ENCODE measurements around the gene ACOT7. TPM values are rescaled to one million over a fixed set of nuclear protein-coding genes. Genes with fewer than 3 reads are reported as not detected.

ACOT7 gene
- total RNA-seq, 1 donor from 2014 or later, result 8.6 TPM

DNA sequence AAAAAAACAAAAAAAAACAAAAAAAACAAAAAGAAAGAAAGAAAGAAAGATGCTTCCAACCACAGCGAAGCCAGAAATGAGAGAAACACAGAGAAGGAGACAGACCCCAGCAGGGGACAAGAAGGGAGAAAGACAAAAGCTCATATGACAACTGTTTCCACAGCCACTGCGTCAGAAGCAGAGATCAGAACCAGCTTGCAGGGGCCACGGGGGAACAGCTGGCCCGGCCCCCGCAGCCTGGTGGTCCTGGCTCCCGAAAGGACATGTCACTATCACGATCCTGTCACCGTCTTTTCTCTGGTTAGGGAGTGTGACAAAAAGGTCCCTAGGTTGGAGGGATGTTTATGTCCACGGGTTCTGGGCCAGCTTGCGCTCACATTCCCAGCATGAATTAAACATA, 60.7 kb downstream of the ACOT7 start:
- TF ChIP-seq CTCF (IDR thresholded peaks at IDR 0.05; ENCODE audit: borderline replicate concordance), result no peak
- intact Hi-C loops (cut with micrococcal nuclease), result no loop called here
- Histone ChIP-seq H3K27ac (replicated peaks) (no peak overlapping the region), H3K27me3 (ENCODE audit: low read depth) (no peaks in the 10 kb centered on the region), H3K9me3 (replicated peaks) (no peaks in the 10 kb centered on the region), H3K4me3 (no peak overlapping the region), H3K4me1 (peaks cover 22% of the 10 kb centered on the region), H3K36me3 (no peaks in the 10 kb centered on the region)
- no peak for DNase-seq

- no peak for DNase-seq
- Histone ChIP-seq H3K4me3 (no peak overlapping the region), H3K27me3 (ENCODE audit: low read depth) (no peaks in the 10 kb centered on the region), H3K36me3 (peaks cover 3% of the 10 kb centered on the region), H3K4me1 (peaks cover 22% of the 10 kb centered on the region), H3K9me3 (replicated peaks) (no peaks in the 10 kb centered on the region), H3K27ac (replicated peaks) (no peak overlapping the region)
- intact Hi-C loops (cut with micrococcal nuclease), result no loop called here
- TF ChIP-seq CTCF (IDR thresholded peaks at IDR 0.05; ENCODE audit: borderline replicate concordance), result no peak
Measured at GRCh38 chr1:6331543-6332273, 61.9 kb downstream of the ACOT7 start.

DNA sequence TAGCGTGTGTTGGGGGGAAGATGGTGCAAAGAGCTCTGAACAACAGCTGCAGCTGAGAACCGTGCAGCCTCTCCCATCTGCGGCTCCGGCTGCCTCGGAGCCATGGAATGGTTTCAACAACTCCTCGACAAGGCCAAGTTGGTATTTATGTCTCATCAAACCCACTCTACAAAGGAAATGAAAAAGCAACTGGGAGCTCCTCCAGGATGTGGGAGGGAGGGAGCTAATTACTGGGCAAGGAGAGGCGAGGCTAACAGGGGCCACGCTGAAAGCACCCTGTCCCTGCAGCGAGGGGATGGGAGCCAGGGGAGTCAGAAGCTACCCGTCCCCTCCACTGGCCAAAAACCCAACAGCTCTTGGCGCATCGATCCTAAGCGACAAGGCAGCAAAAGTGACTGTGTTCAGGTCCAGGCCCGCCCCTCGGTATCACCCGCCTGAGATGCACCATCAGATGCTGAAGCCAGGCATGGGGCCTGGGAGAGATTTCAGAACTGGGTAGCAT, 63.1 kb downstream of the ACOT7 start:
- intact Hi-C loops (cut with micrococcal nuclease), result no loop called here
- H3K9me3 ChIP-seq (replicated peaks), result no peaks in the 10 kb centered on the region
- H3K27ac ChIP-seq (replicated peaks), result no peak overlapping the region
- no peak for DNase-seq
- peaks cover 22% of the 10 kb centered on the region for H3K4me1 ChIP-seq
- TF ChIP-seq CTCF (IDR thresholded peaks at IDR 0.05; ENCODE audit: borderline replicate concordance), result no peak
- H3K36me3 ChIP-seq, result peaks cover 6% of the 10 kb centered on the region
- no peaks in the 10 kb centered on the region for H3K27me3 ChIP-seq (ENCODE audit: low read depth)
- no peak overlapping the region for H3K4me3 ChIP-seq

DNA sequence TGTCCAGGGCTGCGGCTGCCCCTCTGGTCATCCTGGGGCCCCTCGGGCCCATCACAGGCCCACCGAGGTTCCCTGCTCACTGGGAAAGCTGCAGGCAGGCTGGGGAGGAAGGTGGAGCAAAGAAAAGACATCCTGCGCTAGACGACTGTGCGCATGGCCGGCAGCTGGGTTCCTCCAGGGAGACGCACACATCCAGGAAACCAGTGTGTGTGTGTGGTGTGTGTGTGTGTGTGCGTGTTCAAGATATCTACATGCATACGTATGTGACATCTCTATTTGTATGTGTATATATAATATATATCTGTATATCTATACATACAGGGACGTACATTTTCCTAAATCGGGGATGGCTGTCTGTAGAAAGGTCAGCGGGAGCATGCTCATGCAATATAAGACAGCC, 63.7 kb downstream of the ACOT7 start:
- intact Hi-C loops (cut with micrococcal nuclease), result no loop called here
- peaks cover 6% of the 10 kb centered on the region for H3K36me3 ChIP-seq
- no peak for TF ChIP-seq CTCF (IDR thresholded peaks at IDR 0.05; ENCODE audit: borderline replicate concordance)
- H3K4me3 ChIP-seq, result no peak overlapping the region
- no peak overlapping the region for H3K27ac ChIP-seq (replicated peaks)
- DNase-seq, result no peak
- H3K27me3 ChIP-seq (ENCODE audit: low read depth), result no peaks in the 10 kb centered on the region
- no peaks in the 10 kb centered on the region for H3K9me3 ChIP-seq (replicated peaks)
- peaks cover 22% of the 10 kb centered on the region for H3K4me1 ChIP-seq

DNA sequence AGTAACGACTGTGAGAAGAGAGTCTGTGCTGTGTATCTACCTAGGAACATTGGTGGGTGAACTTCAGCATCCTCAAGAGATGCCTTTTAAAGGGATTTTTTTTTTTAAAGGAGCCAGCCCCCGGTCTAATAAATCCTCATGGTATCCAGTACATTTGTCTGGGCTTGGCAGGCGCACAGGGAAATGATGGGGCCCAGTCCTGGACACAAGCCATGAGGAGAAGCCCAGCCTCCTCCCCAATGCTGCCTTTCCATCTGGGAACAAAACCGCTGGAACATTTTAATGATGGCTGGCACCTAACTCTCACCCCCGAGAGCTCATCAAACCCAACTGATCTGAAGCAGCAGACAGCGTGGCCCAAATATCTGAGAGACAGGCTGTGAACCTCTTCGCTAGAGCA, 64.2 kb downstream of the ACOT7 start:
- intact Hi-C loops (cut with micrococcal nuclease), result no loop called here
- DNase-seq, result no peak
- TF ChIP-seq CTCF (IDR thresholded peaks at IDR 0.05; ENCODE audit: borderline replicate concordance), result no peak
- H3K4me1 ChIP-seq, result peaks cover 22% of the 10 kb centered on the region
- no peak overlapping the region for H3K27ac ChIP-seq (replicated peaks)
- H3K9me3 ChIP-seq (replicated peaks), result no peaks in the 10 kb centered on the region
- H3K27me3 ChIP-seq (ENCODE audit: low read depth), result no peaks in the 10 kb centered on the region
- H3K36me3 ChIP-seq, result peaks cover 6% of the 10 kb centered on the region
- no peak overlapping the region for H3K4me3 ChIP-seq
